HuH-7 (cell line): ENCODE measurements around the gene PIK3AP1.

ENCODE experiments used
- DNase-seq: peaks from one replicate; pipeline ENCODE4 v3.0.0; 2011; ENCODE audit warnings: low spot score

The PIK3AP1 gene

DNA sequence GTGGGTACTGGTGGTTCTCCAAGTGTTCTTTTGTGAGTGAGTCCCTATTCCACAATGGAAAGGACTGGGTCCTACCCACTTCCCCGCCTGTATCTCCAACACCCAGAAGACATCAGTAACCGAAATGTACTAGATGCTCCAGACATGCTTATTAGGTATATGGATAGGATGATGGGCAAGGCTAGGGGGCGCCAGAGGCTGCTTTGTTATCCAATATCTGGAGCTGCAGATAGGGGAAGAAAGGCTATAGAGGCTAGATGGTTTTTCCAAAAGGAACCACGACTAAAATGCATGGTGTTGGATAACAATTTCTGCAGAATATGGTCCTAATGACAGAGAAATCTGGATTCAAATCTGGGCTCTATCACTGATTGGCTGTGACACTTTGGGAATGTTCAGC lies 77.3 kb downstream of the PIK3AP1 start:
- DNase-seq: peak; percentile 47

GRCh38 chr10:96642530-96642929 lies 77.8 kb downstream of the PIK3AP1 start:
- DNase-seq: no peak

GRCh38 chr10:96641396-96642295 lies 78.7 kb downstream of the PIK3AP1 start:
- no peak for DNase-seq

- no peak for DNase-seq
Observed at GRCh38 chr10:96639899-96640298, 80.4 kb downstream of the PIK3AP1 start.

DNA sequence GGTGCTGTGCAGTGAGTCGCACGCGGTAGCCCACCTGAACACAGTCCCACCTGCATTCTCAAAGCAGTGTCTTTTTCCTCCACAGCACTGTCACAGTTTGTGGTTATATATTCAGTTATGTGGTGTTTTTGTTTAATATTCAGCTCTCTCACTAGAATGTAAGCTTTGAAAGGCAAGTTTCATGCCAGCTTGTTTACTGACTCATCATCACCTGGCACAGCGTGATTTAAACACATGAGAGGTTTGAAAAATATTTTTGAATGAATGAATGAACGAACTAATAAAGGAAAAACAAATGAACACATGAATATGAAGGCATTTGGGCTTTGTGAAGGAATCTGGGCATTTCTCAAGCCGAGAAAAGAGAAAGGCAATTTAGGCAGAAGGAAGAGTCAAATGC lies 81.6 kb downstream of the PIK3AP1 start:
- DNase-seq: no peak

DNA sequence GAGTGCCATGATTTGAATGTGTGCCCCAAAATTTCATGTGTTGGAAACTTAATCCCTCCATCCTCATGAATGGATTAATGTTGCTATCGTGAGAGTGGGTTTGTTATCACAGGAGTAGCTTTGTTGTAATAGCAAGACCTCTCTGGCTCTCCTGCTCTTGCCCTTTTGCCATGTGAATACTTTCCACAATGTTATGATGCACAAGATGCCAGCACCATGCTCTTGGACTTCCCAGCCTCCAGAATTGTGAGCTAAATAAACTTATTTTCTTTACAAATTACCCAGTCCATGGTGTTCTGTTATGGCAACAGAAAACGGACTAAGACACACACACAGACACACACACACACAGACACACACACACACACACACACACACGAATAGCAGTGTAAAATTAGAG lies 82.2 kb downstream of the PIK3AP1 start:
- no peak for DNase-seq

GRCh38 chr10:96637709-96638108 lies 82.6 kb downstream of the PIK3AP1 start:
- no peak for DNase-seq

DNA sequence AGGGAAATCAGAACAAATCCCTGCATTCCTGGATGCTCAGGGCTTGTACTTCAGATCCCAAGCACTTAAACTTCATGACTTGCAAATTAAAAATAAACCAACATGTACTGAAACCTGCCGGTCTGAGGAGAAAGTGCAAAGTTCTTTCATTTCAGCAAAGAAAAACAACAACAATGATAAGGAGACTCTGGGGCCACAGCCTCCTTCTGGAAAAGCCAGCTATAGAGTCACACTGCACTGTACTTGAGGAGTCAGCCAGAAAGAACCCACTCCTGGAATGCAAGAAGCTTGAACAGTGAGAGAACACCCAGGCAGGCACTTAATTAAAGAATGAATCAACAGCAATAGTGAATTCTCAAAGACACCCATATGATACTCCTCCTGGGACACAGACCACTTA lies 83.8 kb downstream of the PIK3AP1 start:
- DNase-seq: no peak

DNA sequence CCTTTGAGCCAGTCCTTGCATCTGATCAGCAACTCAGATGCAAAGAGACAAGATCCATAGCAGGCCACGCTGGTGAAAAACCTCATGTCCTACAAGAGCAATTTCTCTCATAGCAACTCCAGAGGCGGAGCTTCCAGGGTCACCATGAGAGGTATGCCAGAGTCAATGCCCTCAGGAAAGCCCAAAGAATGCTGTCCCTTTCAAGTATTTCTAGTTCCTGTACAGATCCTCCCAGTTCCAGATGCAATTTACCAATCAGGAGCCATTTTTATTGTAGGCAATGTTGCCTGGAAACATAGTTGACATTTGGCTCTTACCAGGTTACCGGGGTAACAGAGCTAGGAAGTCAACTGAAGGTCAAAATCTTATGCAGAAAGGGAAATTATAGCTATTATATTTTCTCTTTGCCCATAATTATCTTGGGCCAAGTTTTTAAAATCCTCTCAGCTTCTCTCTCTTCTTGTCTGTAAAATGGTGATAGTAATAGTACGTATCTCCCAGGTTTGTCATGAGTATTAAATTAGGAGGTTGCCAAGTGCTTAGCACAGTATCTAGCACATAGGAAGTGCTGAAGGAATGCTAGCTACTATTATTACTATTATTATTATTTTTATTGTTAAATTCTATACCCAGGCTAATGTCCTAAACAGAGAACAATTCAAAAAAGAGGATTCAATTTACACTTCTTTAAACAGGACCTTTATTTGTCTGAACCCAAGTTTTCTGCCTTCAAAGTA lies 87.2 kb downstream of the PIK3AP1 start:
- DNase-seq: no peak

DNA sequence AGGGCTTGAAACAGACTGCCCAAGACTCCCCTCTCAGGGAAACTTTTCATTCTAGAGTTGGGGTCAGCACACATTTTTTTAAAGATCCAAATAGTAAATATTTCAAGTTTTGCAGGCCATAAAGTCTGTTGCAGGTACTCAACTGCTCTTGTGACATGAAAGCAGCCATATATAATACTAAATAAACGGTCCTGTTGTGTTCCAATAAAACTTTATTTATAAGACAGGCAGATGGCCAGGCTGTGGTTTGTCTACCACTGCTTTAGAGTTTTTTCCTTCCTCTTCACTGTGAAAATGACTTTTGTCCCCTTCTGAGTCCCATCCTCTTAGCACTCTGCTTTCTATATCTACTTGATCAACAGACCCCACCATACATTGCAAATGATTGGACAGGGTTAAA lies 93.0 kb downstream of the PIK3AP1 start:
- DNase-seq: no peak

- no peak for DNase-seq
Observed at GRCh38 chr10:96626795-96627194, 93.5 kb downstream of the PIK3AP1 start.

- no peak for DNase-seq
Observed at GRCh38 chr10:96625173-96625572, 95.1 kb downstream of the PIK3AP1 start.

GRCh38 chr10:96622013-96622787 lies 98.1 kb downstream of the PIK3AP1 start:
- no peak for DNase-seq

GRCh38 chr10:96619796-96620773 lies 100.2 kb downstream of the PIK3AP1 start:
- no peak for DNase-seq

DNA sequence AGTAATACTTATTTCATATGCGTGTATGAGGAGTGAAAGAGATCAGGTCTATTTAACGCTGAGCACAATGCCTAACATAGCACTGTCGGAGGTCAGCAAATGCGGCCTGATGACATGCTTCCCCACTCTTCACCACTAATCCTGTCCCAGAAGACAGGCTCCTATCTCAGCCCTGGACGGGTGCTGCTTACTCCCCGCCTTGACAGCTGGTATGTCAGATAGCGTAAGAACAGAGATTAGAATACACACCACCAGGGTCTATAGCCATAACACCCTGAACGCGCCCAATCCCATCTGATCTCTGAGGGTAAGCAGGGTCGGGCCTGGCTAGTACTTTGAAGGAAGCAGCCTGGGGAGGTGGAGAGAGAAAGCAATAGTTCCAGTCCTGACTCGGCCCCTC lies 101.2 kb downstream of the PIK3AP1 start:
- no peak for DNase-seq

DNA sequence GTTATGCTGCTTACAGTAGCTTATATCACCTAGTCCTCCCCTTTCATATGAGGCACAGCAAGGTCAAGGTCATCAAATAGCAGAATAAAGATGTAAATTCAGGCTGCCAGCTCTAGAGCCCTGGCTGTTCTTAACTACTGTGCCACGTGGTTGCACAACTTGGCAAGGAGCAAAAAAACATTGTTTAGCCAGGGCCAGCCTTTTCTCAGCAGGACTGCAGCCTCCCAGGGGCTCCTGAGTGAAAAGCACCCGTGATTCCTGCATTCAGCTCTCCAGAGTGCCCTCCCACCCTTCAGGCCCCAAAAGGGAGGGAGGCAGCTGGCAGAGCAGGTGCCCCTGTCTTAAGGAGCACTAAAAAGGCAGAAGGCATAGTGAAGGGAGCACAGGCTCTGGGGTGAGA lies 101.7 kb downstream of the PIK3AP1 start:
- DNase-seq: no peak

GRCh38 chr10:96616961-96617360 lies 103.4 kb downstream of the PIK3AP1 start:
- DNase-seq: no peak

DNA sequence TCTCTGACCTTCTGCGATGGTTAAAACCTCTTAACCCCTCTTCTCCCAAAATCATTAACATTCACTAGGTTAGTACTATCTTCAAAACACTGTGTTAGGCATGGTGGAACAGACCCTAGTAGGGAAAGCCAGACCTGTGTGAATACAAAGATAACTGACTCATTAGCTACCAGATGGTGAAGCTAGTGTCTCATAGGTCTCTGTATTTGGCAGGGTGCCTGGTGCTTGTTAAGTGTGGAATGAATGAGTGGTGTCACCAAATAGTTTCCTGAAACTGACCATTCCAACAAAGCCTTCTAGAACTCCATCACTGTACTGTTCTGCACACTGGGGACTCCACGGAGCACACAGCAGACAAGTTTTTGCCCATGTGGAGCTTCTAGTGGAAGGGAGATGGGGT lies 105.8 kb downstream of the PIK3AP1 start:
- no peak for DNase-seq

DNA sequence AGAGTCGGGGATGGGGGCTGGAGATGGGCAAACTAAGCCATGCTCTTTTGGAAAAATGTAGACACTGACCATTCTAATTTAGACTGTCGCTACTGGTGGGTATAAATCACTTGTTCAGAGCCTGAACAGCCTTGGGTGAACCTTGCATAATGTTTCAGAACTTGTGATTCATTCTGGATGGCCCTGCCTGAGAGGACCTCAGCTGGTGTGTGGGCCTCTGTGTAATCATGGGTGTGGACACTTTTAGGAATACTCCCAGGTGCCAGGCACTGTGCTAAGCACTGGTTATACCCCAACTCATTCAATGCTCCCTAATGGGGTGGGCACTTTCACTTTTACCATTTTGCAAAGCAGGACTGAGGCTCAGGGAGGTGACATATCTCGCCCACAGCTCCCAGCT lies 106.7 kb downstream of the PIK3AP1 start:
- no peak for DNase-seq

- DNase-seq: peak; percentile 25
Observed at GRCh38 chr10:96612055-96612830, 108.1 kb downstream of the PIK3AP1 start.

DNA sequence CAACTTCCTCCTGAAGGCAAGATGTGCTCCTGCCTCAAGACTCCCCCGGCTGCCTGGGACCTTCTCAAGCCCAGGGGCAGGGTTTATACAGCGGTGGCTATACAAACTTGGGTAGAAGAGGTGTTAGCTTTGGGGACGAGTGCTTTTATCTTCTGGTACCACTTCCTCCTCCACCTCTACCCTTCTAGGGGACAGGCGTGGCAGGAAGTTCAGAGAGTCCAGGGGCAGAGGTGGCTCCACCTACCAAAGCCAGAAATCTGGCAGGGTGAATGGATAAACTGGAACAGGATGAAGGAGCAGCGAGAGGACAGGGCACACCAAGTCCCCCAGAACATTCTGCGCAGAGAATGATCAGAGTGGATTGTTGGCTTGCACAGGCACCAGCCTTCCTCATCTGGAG lies 109.5 kb downstream of the PIK3AP1 start:
- DNase-seq: no peak
